HepG2 (cell line): ENCODE results near the gene PDGFA. TPM values are rescaled to one million over a fixed set of nuclear protein-coding genes. Genes with fewer than 3 reads are reported as not detected.
A peak's percentile ranks its signal among the peaks of the same experiment; 100 is the strongest.

Experiments
- ATAC-seq: fragments of 200-7000 bp; cut with Tn5 transposase; 3 replicates; pipeline ENCODE4 v1.9.1; 2020; ENCODE audit warnings: mild to moderate bottlenecking, moderate library complexity
- BruUV-seq: library from RNA; stranded (reverse); fragments of 400-500 nt; replicated peaks from 2 replicates; lab custom pipeline; 2021; lab: Mats Ljungman, UMichigan
- CTCF ChIA-PET: fragments of 300-600 bp; formaldehyde crosslinking; extraction: SDS; loops from one replicate; lab custom pipeline; 2021; ENCODE audit warnings: low total read pairs, inconsistent platforms, low intra/inter-chr PET ratio; lab: Yijun Ruan, JAX
- POLR2A ChIA-PET: fragments of 350-600 bp; sonication (Branson Sonifier 250); formaldehyde crosslinking; loops from one replicate; lab custom pipeline; 2020; ENCODE audit warnings: antibody characterized with exemption, inconsistent platforms; lab: Yijun Ruan, JAX
- DNase-seq: peaks from one replicate; pipeline ENCODE4 v3.0.0-alpha.2; 2015; ENCODE audit warnings: low spot score
- FAIRE-seq: peaks from 3 replicates; lab custom pipeline; 2011; peaks lifted over from hg19 to GRCh38; lab: Jason Lieb, UNC
- H2AFZ ChIP-seq: one replicate; pipeline ENCODE4 v1.6.1; 2011; ENCODE audit warnings: low read length, inconsistent platforms
- H3K27ac ChIP-seq: fragments of 300-600 bp; 3 replicates; pipeline ENCODE4 v1.8.0; 2011; ENCODE audit warnings: mixed run types, mild to moderate bottlenecking, mixed read lengths, low read length, inconsistent platforms; ENCODE audit not compliant: insufficient read depth; ENCODE audit errors: extremely low read length
- H3K27me3 ChIP-seq, 2 experiments: fragments of 200-600 bp in 1 of 2; 2 replicates in 1 of 2; 3 replicates in 1 of 2; pipeline versions ENCODE4 v1.6.0 to v1.8.0; 2011; ENCODE audit warnings: low read length in 2 of 2, mild to moderate bottlenecking in 2 of 2, moderate library complexity in 2 of 2, inconsistent platforms in 1 of 2; ENCODE audit not compliant: insufficient read depth in 2 of 2, control insufficient read depth in 1 of 2
- H3K36me3 ChIP-seq, 2 experiments: fragments of 200-600 bp in 1 of 2; replicated peaks in 1 of 2; 2 replicates in 1 of 2; 3 replicates in 1 of 2; pipeline versions ENCODE4 v1.5.1 to v1.8.0; 2011; ENCODE audit warnings: low read length in 2 of 2, inconsistent platforms in 1 of 2; ENCODE audit not compliant: insufficient read depth in 2 of 2, control insufficient read depth in 1 of 2
- H3K4me1 ChIP-seq: 2 replicates; pipeline ENCODE4 v1.5.1; 2012; ENCODE audit warnings: low read length, inconsistent platforms; ENCODE audit not compliant: insufficient read depth
- H3K4me2 ChIP-seq: 2 replicates; pipeline ENCODE4 v1.6.0; 2011; ENCODE audit warnings: low read depth, low read length, inconsistent platforms
- H3K4me3 ChIP-seq, 3 experiments: fragments of 200-600 bp in 1 of 3; sonication (generic), shearing (Covaris generic) in 1 of 3; replicated peaks in 1 of 3; 2 replicates each; pipeline ENCODE4 v1.5.1; 2011 to 2016; ENCODE audit warnings: low read length in 3 of 3, inconsistent platforms in 2 of 3, low read depth in 2 of 3, mild to moderate bottlenecking in 2 of 3, control low read depth in 1 of 3, mixed read lengths in 1 of 3; ENCODE audit not compliant: insufficient read depth in 1 of 3
- H3K79me2 ChIP-seq: one replicate; pipeline ENCODE4 v1.6.1; 2011; ENCODE audit warnings: low read length, inconsistent platforms; ENCODE audit not compliant: insufficient read depth
- H3K9ac ChIP-seq: 2 replicates; pipeline ENCODE4 v1.6.0; 2011; ENCODE audit warnings: mild to moderate bottlenecking, low read depth, low read length, inconsistent platforms; ENCODE audit not compliant: insufficient read depth
- H3K9me3 ChIP-seq: 2 replicates; pipeline ENCODE4 v1.5.1; 2012; ENCODE audit warnings: mild to moderate bottlenecking, low read length
- H4K20me1 ChIP-seq: 2 replicates; pipeline ENCODE4 v1.6.0; 2011; ENCODE audit warnings: inconsistent platforms, mild to moderate bottlenecking, low read length, moderate library complexity; ENCODE audit not compliant: insufficient read depth
- DPF2 ChIP-seq: sonication (generic); formaldehyde crosslinking; IDR thresholded peaks from 2 replicates; pipeline ENCODE4 v1.4.0; 2020; ENCODE audit warnings: mild to moderate bottlenecking, low read depth, missing genetic modification reagents, borderline replicate concordance
- FOXO4 ChIP-seq: sonication (generic); formaldehyde crosslinking; conservative IDR thresholded peaks from 2 replicates; pipeline ENCODE4 v1.8.1; 2023; ENCODE audit warnings: missing genetic modification reagents
- MNT ChIP-seq: fragments of 450-650 bp; IDR thresholded peaks from 2 replicates; pipeline ENCODE4 v1.6.1; 2016
- ZBTB1 ChIP-seq: sonication (generic); formaldehyde crosslinking; IDR thresholded peaks from 2 replicates; pipeline ENCODE4 v1.4.0; 2020; ENCODE audit warnings: missing genetic modification reagents, borderline replicate concordance
- ZNF251 ChIP-seq: sonication (generic); formaldehyde crosslinking; IDR thresholded peaks from 2 replicates; pipeline ENCODE4 v1.9.0; 2021; ENCODE audit warnings: mild to moderate bottlenecking, missing genetic modification reagents
- whole genome bisulfite sequencing: methylation state at CpG from one replicate; pipeline ENCODE4 v1.1.6; 2017; ENCODE audit warnings: low lambda C conversion rate; 5-methylcytosine and 5-hydroxymethylcytosine counted together
- in situ Hi-C: cut with HindIII; loops from 2 replicates; pipeline ENCODE4 v1.10.0; 2017; ENCODE audit warnings: low pct_unique_long_range_greater_than_20kb; ENCODE audit not compliant: extremely low pct_ligation_motif_present
- intact Hi-C: fragments of 100-400 bp; cut with micrococcal nuclease; formaldehyde crosslinking; loops from one replicate; pipeline ENCODE4 v1.10.0; 2022; ENCODE audit not compliant: unreplicated experiment
- polyA plus RNA-seq, 8 experiments: library from polyadenylated mRNA; depleted of rRNA in 3 of 8; stranded (reverse) in 7 of 8; unstranded in 1 of 8; fragments of >200 nt; fragmentation: Illumina TruSeq in 4 of 8; extraction: Trizol in 4 of 8; gene quantifications; 2 replicates each; pipeline versions ENCODE4 v1.2.1 to v1.2.3, GENCODE V29; 2011 to 2016; ENCODE audit warnings: low read depth in 4 of 8, missing spikeins in 1 of 8, mixed read lengths in 1 of 8; ENCODE audit not compliant: insufficient read depth in 1 of 8
- total RNA-seq, 5 experiments: library from RNA; depleted of rRNA; stranded (reverse); fragments of >200 nt; fragmentation: Illumina TruSeq; extraction: Trizol; gene quantifications; 2 replicates each; pipeline ENCODE4 v1.2.3, GENCODE V29; 2016; ENCODE audit warnings: low read depth in 1 of 5

Gene PDGFA
- total and polyA plus RNA-seq, 2 of the 13 experiments (the other 11 are each of a cell fraction or from before 2014, with no cell fraction given) = 1.5 to 3.4 TPM

- intact Hi-C loops (no loop called here), in situ Hi-C loops (no loop called here)
- DNase-seq (no peak), FAIRE-seq (no peak), ATAC-seq (no peak; the same call in 2 of the 3 replicates)
- no peak overlapping the region for H3K4me3 ChIP-seq
- H3K4me2 ChIP-seq = no peak overlapping the region
- H2AFZ ChIP-seq = no peak overlapping the region
- no peaks in the 10 kb centered on the region for H3K4me1 ChIP-seq
- H3K27ac ChIP-seq = no peak overlapping the region
- H3K9ac ChIP-seq = no peak overlapping the region
- ChIA-PET POLR2A (no interaction called here), CTCF (no interaction called here)
- H3K27me3 ChIP-seq = no peaks in the 10 kb centered on the region
- no peaks in the 10 kb centered on the region for H3K79me2 ChIP-seq
- H3K36me3 ChIP-seq = 0 out of 5 replicates have a peak, but pooled peaks cover 0 to 2% of the 10 kb centered on the region in 2 experiments
- H3K9me3 ChIP-seq = no peaks in the 10 kb centered on the region
- no TSS peak for BruUV-seq
- TF ChIP-seq ZBTB1 (CRISPR knock-in tag) (no peak), ZNF251 (CRISPR knock-in tag) (no peak), MNT (peak; percentile 76), DPF2 (CRISPR knock-in tag) (no peak), FOXO4 (CRISPR knock-in tag) (no peak)
- 95% methylated on average over 17 of the region's 21 CpGs for WGBS
- no peaks in the 10 kb centered on the region for H4K20me1 ChIP-seq
Measured at GRCh38 chr7:560966-561630, 41.5 kb upstream of the PDGFA start.
